Transverse colon (tissue), 4 donors: Measurements from ENCODE around the gene NGLY1.

Experiments
- CTCF ChIP-seq, 5 experiments: fragments of 200-600 bp in 3 of 5; fragments of 450-650 bp in 2 of 5; sonication (generic) in 3 of 5; IDR thresholded peaks; 1 replicate in 2 of 5; 2 replicates in 3 of 5; pipeline ENCODE4 v1.5.1; 2016 to 2017; ENCODE audit warnings: antibody characterized with exemption in 5 of 5, inconsistent platforms in 3 of 5, mild to moderate bottlenecking in 2 of 5, moderate library complexity in 1 of 5
- POLR2AphosphoS5 ChIP-seq, 3 donors: sonication (generic); formaldehyde crosslinking; IDR thresholded peaks; one replicate each; pipeline ENCODE4 v1.6.1; 2016; ENCODE audit warnings: antibody characterized with exemption in 3 of 3

- no peak for TF ChIP-seq CTCF (IDR thresholded peaks at IDR 0.05)
- no peak for TF ChIP-seq POLR2AphosphoS5 (IDR thresholded peaks at IDR 0.05)
Observed at GRCh38 chr3:25673738-25674298, 109.4 kb downstream of the NGLY1 start.
